Measurements from ENCODE around the gene ADCY3. TPM values are rescaled to one million over a fixed set of nuclear protein-coding genes. Genes with fewer than 3 reads are reported as not detected.

ADCY3 gene
- total and polyA plus RNA-seq, 2 experiments from 2014 or later, result 13.8 to 15.0 TPM

DNA sequence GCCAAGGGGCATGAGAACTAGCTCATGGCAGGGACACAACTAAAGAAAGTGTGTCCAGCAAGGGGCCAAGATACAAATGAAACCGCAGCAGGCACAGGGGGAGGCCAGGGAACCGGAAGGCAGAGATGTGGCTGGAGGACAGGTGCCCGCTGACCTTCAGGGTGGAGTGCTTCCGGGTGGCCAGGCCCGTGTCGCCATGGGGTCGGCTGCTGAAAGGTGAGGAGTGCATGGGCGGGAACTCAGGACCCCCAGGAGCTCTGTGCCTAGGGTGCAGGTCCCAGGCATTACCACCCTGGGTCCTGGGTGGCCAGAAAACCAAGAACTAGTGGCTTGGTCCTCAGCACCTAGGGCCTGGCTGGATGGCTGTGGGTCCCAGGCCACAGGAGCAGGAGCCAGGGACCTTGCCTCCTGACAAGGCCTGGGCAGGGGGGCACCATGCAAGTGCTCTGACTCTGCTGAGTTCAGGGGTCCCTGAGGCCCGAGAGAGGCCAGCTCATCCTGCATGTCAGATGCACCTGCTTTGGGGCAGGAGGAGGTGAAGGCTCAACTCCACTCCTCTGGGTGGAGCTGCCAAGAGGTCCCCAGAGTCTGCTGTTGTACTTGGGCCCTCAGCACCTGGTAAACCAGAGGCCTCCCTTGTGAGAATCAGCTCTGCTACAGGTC lies 75.9 kb downstream of the ADCY3 start:
- Histone ChIP-seq H3K4me3 (no peak overlapping the region), H3K27me3 (no peaks in the 10 kb centered on the region), H3K4me2 (no peak overlapping the region), H4K20me1 (ENCODE audit: insufficient read depth, poor library complexity, severe bottlenecking) (no peaks in the 10 kb centered on the region), H2AFZ (no peak overlapping the region), H3K9me2 (replicated peaks; ENCODE audit: insufficient read depth) (no peaks in the 10 kb centered on the region), H3K27ac (no peak overlapping the region), H3K36me3 (replicated peaks; ENCODE audit: insufficient read depth, low read depth) (no peaks in the 10 kb centered on the region), H3K9me3 (ENCODE audit: low read depth) (no peaks in the 10 kb centered on the region), H3K4me1 (ENCODE audit: insufficient read depth) (no peaks in the 10 kb centered on the region), H3K79me2 (no peaks in the 10 kb centered on the region)
- DNase-seq (ENCODE audit: low spot score), result no peak
- TF ChIP-seq EZH2 (IDR thresholded peaks at IDR 0.05; ENCODE audit: borderline replicate concordance) (no peak), CTCF (IDR thresholded peaks at IDR 0.05; ENCODE audit: poor library complexity) (no peak), EZH2phosphoT487 (IDR thresholded peaks at IDR 0.05; ENCODE audit: low read depth, severe bottlenecking, unreplicated experiment) (no peak)
- WGBS (ENCODE audit: low lambda C conversion rate, missing lambda C conversion rate), result 99% methylated on average over 9 of the region's 9 CpGs

DNA sequence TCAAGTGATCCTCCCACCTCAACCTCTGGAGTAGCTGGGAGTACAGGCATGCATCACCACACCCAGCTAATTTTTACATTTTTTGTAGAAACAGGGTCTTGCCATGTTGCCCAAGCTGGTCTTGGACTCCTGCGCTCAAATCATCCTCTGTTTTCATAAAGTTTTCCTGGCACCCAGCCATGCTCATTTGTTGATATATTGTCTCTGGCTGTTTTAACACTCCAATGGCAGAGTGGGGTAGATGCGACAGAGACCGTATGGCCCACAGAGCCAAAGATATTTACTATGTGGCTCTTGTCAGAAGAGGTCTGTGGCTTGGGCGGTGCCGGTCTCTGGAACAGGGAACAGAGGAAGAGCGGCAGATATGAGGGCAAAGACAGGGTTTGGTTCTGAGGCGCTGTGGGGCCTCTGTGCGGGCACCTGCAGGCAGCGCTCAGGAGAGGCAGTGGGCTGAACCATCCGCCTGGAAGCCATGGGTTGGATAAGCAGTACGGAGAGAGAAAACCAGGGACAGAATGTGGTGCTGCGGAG lies 76.6 kb downstream of the ADCY3 start:
- Histone ChIP-seq H3K36me3 (replicated peaks; ENCODE audit: insufficient read depth, low read depth) (no peaks in the 10 kb centered on the region), H3K79me2 (no peaks in the 10 kb centered on the region), H2AFZ (no peak overlapping the region), H4K20me1 (ENCODE audit: insufficient read depth, poor library complexity, severe bottlenecking) (no peaks in the 10 kb centered on the region), H3K4me1 (ENCODE audit: insufficient read depth) (no peaks in the 10 kb centered on the region), H3K4me3 (no peak overlapping the region), H3K9me2 (replicated peaks; ENCODE audit: insufficient read depth) (no peaks in the 10 kb centered on the region), H3K27me3 (no peaks in the 10 kb centered on the region), H3K4me2 (no peak overlapping the region), H3K27ac (no peak overlapping the region), H3K9me3 (ENCODE audit: low read depth) (no peaks in the 10 kb centered on the region)
- 95% methylated on average over 12 of the region's 12 CpGs for WGBS (ENCODE audit: low lambda C conversion rate, missing lambda C conversion rate)
- no peak for TF ChIP-seq CTCF (IDR thresholded peaks at IDR 0.05; ENCODE audit: poor library complexity)
- TF ChIP-seq EZH2 (IDR thresholded peaks at IDR 0.05; ENCODE audit: borderline replicate concordance), result no peak
- no peak for TF ChIP-seq EZH2phosphoT487 (IDR thresholded peaks at IDR 0.05; ENCODE audit: low read depth, severe bottlenecking, unreplicated experiment)
- no peak for DNase-seq (ENCODE audit: low spot score)

- Histone ChIP-seq H3K4me2 (no peak overlapping the region), H3K9me2 (replicated peaks; ENCODE audit: insufficient read depth) (no peaks in the 10 kb centered on the region), H3K9me3 (ENCODE audit: low read depth) (no peaks in the 10 kb centered on the region), H3K27me3 (no peaks in the 10 kb centered on the region), H3K4me3 (no peak overlapping the region), H4K20me1 (ENCODE audit: insufficient read depth, poor library complexity, severe bottlenecking) (no peaks in the 10 kb centered on the region), H2AFZ (no peak overlapping the region), H3K27ac (no peak overlapping the region), H3K79me2 (no peaks in the 10 kb centered on the region), H3K36me3 (replicated peaks; ENCODE audit: insufficient read depth, low read depth) (no peaks in the 10 kb centered on the region), H3K4me1 (ENCODE audit: insufficient read depth) (no peaks in the 10 kb centered on the region)
- DNase-seq (ENCODE audit: low spot score), result no peak
- TF ChIP-seq CTCF (IDR thresholded peaks at IDR 0.05; ENCODE audit: poor library complexity) (no peak), EZH2phosphoT487 (IDR thresholded peaks at IDR 0.05; ENCODE audit: low read depth, severe bottlenecking, unreplicated experiment) (no peak), EZH2 (IDR thresholded peaks at IDR 0.05; ENCODE audit: borderline replicate concordance) (no peak)
- 95% methylated on average over 39 of the region's 39 CpGs for WGBS (ENCODE audit: low lambda C conversion rate, missing lambda C conversion rate)
Measured at GRCh38 chr2:24842081-24843050, 77.7 kb downstream of the ADCY3 start.
